SK-N-MC (cell line): ENCODE data around the gene PRC1.

Source experiments
- EZH2 ChIP-seq: fragments of 200-600 bp; sonication (generic); IDR thresholded peaks from one replicate; pipeline ENCODE4 v1.6.1; 2017; ENCODE audit warnings: antibody characterized with exemption
- FOXP2 ChIP-seq: optimal IDR thresholded peaks from 2 replicates; pipeline ENCODE3; 2011; ENCODE audit warnings: mild to moderate bottlenecking, moderate library complexity; ENCODE audit not compliant: insufficient read depth; ENCODE audit errors: extremely low read length, control extremely low read depth
- POLR2AphosphoS5 ChIP-seq: IDR thresholded peaks from 2 replicates; pipeline ENCODE4 v1.6.1; 2012; ENCODE audit warnings: mild to moderate bottlenecking, low read depth, low read length, borderline replicate concordance

- TF ChIP-seq FOXP2 = no peak
- TF ChIP-seq POLR2AphosphoS5 = no peak
- TF ChIP-seq EZH2 = no peak
Observed at GRCh38 chr15:90945091-90945490, 49.2 kb downstream of the PRC1 start.
